Mucosa of descending colon (tissue), 3 donors: Measurements from ENCODE around the gene STAB1. TPM values are rescaled to one million over a fixed set of nuclear protein-coding genes. Genes with fewer than 3 reads are reported as not detected.

ENCODE experiments used
- ATAC-seq: fragments of 200-7000 bp; cut with Tn5 transposase; one replicate; pipeline ENCODE4 v1.9.1; 2020; ENCODE audit warnings: mild to moderate bottlenecking, moderate library complexity
- DNase-seq, 3 donors: peaks; one replicate each; pipeline ENCODE4 v3.0.0-alpha.2; 2020
- H3K36me3 ChIP-seq: fragments of 200-600 bp; one replicate; pipeline ENCODE4 v1.8.0; 2021; ENCODE audit warnings: low read depth, mild to moderate bottlenecking
- H3K4me1 ChIP-seq: fragments of 200-600 bp; one replicate; pipeline ENCODE4 v1.8.0; 2021; ENCODE audit warnings: low read depth, mild to moderate bottlenecking
- H3K4me3 ChIP-seq: fragments of 200-600 bp; one replicate; pipeline ENCODE4 v1.8.0; 2021; ENCODE audit warnings: mild to moderate bottlenecking
- H3K9me3 ChIP-seq: fragments of 200-600 bp; one replicate; pipeline ENCODE4 v1.8.0; 2021; ENCODE audit warnings: mild to moderate bottlenecking
- intact Hi-C, 2 donors: fragments of 100-400 bp; cut with DNase I in 1 of 2; cut with micrococcal nuclease in 1 of 2; formaldehyde crosslinking; loops; one replicate each; pipeline versions ENCODE4 v1.11.0 to v1.11.1; 2022; cut with DNase I, micrococcal nuclease
- total RNA-seq, 3 donors: library from RNA; stranded (reverse); fragmentation: NEBNext Ultra II Directional in 2 of 3; extraction: Animal tissue kit (Norgen Biotek cat#: 25700) in 2 of 3; gene quantifications; one replicate each; pipeline versions ENCODE4 v1.2.1 to v1.2.4, GENCODE V29; 2021 to 2023
- TF ChIP-seq, protein P1 (sequence below): fragments of 200-600 bp; IDR thresholded peaks from one replicate; pipeline ENCODE4 v1.8.0; 2022; ENCODE audit warnings: antibody characterized with exemption, mild to moderate bottlenecking
- donor health status: DM: no; HTN: no; CAD: no; lungs with moderate emphysema.
- donor health status: DM: no; HTN: no; CAD: no.
- donor health status: DM: no; HTN: yes; CAD: no.

Gene STAB1
- total RNA-seq, 3 donors from 2014 or later: 51.7 to 187 (median 145) TPM

DNA sequence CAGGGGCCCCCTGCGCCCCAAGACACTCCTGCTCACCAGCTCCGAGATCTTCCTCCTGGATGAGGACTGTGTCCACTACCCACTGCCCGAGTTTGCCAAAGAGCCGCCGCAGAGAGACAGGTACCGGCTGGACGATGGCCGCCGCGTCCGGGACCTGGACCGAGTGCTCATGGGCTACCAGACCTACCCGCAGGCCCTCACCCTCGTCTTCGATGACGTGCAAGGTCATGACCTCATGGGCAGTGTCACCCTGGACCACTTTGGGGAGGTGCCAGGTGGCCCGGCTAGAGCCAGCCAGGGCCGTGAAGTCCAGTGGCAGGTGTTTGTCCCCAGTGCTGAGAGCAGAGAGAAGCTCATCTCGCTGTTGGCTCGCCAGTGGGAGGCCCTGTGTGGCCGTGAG, 3.1 kb upstream of the STAB1 start:
- Histone ChIP-seq H3K36me3 (no peaks in the 10 kb centered on the region), H3K9me3 (no peaks in the 10 kb centered on the region), H3K4me3 (no peak overlapping the region), H3K4me1 (no peaks in the 10 kb centered on the region)
- intact Hi-C loops: no loop called here
- TF ChIP-seq, protein P1, sequence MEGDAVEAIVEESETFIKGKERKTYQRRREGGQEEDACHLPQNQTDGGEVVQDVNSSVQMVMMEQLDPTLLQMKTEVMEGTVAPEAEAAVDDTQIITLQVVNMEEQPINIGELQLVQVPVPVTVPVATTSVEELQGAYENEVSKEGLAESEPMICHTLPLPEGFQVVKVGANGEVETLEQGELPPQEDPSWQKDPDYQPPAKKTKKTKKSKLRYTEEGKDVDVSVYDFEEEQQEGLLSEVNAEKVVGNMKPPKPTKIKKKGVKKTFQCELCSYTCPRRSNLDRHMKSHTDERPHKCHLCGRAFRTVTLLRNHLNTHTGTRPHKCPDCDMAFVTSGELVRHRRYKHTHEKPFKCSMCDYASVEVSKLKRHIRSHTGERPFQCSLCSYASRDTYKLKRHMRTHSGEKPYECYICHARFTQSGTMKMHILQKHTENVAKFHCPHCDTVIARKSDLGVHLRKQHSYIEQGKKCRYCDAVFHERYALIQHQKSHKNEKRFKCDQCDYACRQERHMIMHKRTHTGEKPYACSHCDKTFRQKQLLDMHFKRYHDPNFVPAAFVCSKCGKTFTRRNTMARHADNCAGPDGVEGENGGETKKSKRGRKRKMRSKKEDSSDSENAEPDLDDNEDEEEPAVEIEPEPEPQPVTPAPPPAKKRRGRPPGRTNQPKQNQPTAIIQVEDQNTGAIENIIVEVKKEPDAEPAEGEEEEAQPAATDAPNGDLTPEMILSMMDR: no peak
- DNase-seq: no peak
- ATAC-seq: no peak

DNA sequence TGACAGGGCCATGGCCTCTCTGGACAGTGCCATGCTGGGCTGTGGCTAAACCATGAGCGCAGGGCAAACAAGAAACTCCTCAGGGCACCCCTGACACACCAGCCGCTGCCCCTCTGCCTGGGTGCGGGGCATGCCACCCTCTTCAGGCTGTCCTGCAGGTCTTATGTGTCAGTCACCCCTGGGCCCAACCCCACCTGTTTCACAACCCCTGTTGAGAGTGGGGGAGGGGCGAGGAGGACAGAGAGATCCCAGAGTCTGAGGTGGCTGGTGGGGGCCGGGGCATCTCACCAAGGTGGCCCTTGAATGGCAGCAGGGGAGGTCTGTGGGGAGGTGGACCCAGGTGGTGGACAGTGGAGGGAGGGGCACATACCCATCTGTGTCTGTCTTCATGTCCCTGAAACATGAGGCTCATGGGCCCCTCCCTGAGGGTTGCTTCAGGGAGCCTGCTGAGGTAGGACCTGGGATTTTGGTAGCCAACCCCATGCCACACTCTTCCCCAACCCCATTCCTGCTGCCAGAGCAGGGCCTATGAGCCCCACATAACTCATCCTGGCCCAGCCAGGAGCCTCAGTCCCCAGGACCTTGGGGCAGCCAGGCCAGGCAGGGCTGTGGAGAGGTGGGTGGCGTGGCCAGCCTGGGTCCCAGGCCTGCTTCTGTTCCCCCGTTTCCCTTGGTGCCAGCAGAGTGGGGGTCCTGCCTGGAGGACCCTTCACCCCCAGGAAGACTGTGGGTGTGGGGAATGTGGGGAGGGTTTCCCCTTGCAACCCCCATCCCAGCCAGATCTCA, 1.7 kb upstream of the STAB1 start:
- ATAC-seq (no peak), DNase-seq (no peak)
- H3K9me3 ChIP-seq: no peaks in the 10 kb centered on the region
- no peak overlapping the region for H3K4me3 ChIP-seq
- intact Hi-C loops: no loop called here
- TF ChIP-seq, protein P1: no peak
- no peaks in the 10 kb centered on the region for H3K4me1 ChIP-seq
- no peaks in the 10 kb centered on the region for H3K36me3 ChIP-seq

DNA sequence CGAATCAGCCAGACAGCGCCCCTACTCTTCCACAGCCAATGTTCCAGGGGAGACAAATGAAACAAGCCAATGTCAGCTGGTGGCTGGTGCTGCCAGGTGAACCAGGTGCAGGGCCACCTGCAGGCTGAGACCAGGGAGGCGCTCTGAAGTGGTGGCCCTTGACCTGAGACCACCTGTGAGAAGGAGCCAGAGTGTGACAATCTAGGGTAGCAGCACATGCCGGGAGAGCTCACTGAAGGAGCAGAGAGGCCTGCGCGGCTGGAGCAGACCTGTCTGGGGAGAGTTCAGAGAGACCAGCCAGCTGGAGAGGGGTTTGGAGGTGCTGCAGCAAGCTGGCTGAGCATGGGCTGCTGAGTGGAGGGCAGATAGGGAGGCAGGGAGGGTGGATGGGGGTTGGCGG, 693 bp upstream of the STAB1 start:
- ATAC-seq (no peak), DNase-seq (no peak)
- Histone ChIP-seq H3K9me3 (no peaks in the 10 kb centered on the region), H3K4me1 (no peaks in the 10 kb centered on the region), H3K36me3 (no peaks in the 10 kb centered on the region), H3K4me3 (no peak overlapping the region)
- TF ChIP-seq, protein P1: no peak
- intact Hi-C loops: no loop called here

DNA sequence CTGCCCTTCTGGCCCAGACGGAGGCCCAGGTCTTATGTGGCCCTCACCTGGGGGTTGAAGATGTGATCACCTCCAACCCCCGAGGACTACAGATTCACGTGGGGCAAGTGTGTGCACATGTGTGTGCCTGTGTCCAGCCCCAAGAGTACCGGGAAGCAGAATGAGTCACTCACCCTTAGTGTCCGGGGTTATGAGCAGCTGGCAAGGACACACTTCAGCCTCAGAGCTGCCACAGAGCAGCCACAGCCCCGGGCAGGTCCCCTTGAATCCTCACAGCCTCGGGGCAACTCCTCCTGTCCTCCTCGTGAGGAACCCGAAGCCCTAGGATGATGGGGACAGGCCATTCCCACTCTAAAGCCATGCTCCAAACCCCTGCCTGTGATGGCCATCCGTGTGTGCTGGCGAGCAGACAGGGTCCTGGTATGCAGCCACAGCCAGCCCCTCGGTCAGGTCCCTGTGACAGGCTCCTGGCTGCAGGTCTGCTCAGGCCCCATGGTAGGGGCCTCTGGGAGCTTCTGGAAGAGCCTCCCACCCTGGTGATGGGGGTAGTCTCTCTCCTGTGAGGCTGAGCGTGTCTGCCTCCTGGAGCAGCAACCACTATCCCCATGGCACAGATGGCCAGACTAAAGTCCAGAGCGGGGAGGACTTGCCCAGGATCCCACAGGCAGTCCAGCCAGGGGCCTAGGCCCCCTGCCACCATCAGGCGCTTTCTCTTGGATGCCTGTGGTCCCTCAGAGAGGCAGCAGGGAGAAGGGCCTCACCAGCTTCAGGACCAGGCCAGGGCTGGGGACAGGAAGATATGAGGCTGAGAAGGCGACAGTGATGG, 852 bp downstream of the STAB1 start:
- no peaks in the 10 kb centered on the region for H3K4me1 ChIP-seq
- ATAC-seq (peak; percentile 31), DNase-seq (no peak)
- no peaks in the 10 kb centered on the region for H3K36me3 ChIP-seq
- H3K4me3 ChIP-seq: no peak overlapping the region
- no peaks in the 10 kb centered on the region for H3K9me3 ChIP-seq
- TF ChIP-seq, protein P1: no peak
- intact Hi-C loops: no loop called here

DNA sequence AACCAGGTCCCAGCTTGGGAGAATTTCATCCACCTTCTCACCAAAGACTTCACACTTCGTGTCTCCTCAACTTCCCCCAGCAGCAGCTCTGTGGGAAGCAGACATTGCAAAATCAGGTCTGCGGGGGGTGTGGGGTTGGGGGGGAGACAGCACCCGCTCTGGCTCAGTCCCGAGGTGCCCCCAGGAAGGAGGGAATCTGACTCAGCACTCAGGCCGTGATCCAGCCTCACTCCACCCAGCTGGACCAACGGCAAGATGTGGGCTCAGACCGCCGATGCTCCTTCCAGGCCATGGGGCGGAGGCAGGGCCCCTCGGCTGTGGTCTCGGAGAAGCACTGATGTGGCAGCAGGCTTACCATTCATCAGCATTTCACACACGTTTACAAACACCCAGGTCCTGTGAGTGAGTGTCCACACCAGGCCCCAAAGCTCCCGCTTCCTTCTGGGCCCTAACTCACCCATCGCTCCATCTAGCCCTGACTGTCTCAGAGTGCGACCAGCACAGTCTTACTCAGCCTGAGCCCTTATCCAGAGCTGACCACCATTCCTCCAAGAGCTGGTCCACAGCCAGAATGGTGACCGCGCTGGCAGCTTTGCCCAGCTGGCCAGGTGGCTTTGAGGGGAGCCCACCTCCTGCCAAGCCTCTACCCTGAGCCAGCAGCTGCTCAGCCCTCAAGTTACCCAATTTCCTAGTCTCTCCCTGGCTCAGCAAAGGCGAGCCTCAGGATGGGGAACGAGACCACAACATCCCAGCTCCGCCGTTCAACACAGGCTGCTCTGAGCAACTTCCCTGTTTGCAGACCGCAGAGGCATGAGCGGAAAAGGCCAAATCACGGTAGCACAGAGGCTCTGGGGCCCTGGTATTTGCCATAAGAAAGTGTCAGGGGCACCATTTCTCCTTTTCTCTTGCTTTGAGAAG, 3.3 kb downstream of the STAB1 start:
- H3K4me3 ChIP-seq: no peak overlapping the region
- H3K9me3 ChIP-seq: no peaks in the 10 kb centered on the region
- no peaks in the 10 kb centered on the region for H3K4me1 ChIP-seq
- intact Hi-C loops: no loop called here
- DNase-seq (peak; percentile 29 to 76 (median 38)), ATAC-seq (peak; percentile 45)
- TF ChIP-seq, protein P1: no peak
- no peaks in the 10 kb centered on the region for H3K36me3 ChIP-seq
